Measurements from ENCODE around the gene RRAGC.
"Not testable (repeated sequence)": the region's sequence is repeated elsewhere in the genome, so short reads cannot be mapped to it uniquely, and the experiment has no call there.

RRAGC gene

DNA sequence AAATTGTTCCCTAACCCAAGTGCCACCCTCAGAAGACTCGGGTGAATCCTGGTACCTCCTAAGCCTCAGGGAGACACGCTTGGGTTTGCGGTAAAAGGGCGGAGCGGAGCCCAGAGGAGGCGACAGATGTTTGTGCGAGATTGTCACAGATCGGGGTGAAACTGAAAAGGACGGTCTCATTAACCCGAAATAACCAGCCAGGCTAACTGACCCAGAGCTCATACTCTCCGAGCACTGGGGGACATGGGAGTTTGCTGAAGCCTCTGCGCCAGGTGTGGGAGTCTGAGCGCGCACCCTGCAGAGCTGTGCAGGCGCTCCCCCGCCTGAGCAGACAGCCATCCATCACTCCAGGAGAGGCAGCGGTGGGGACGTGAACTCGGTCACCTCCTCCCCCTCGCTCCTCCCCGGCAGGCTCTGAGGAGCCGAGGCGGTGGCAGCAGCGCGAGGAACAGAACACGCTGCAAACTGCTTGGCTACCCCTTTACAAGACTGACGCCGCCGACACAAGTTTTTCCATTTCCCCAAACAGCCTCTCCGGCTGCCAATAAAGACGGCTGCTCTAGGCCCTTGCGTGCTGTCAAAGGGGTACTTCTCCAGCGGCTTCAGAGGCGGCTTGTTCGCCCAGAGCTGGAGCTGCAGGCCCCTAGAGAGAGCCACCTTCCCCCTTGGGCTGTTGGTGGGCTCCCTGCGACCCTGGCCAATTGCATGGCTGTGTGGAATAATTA is 43.5 kb downstream of the RRAGC start:
- DNase-seq: no peak

DNA sequence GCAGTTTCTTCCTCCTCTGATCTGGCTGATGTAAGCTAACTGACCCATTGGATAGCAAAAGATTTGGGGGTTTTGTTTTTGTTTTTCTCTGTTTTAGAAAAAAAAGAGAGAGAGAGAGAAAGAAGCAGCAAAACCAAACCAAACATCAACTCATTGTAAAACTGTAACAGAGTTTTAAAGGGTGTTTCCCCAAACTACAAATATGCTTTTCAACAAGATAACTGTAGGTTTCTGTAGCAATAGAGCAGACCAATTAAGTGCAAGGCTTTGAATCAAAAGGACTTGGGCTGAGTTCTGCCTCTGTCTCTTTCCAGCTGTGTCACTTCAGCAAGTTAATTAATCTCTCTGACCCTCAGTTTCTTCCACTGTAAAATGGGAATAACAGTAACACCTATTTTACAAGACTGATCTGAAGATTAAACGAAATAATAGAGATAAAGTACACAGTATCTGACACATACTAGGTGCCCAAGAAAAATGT is 44.5 kb downstream of the RRAGC start:
- no peak for DNase-seq

- no peak for DNase-seq
Measured at GRCh38 chr1:38814444-38814983, 45.1 kb downstream of the RRAGC start.

GRCh38 chr1:38812981-38813380 is 46.6 kb downstream of the RRAGC start:
- no peak for DNase-seq

DNA sequence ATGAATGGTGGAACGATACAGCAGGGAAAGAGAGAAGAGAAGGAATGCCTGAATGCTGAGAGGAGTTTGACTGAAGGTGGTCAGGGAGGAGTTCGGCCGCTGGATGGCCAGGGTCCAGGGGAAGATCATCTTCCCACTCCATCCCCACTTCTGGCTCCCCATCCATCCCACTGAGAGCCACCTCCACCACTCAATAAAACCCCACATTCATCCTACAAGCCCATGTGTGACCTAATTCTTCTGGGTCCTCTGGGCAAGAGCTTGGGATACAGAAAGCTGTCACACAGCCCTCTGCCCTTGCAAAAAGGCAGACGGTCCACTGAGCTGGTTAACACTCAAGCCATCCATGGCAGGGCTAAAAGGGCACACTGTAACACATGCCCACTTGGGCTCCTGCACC is 48.1 kb downstream of the RRAGC start:
- DNase-seq: not testable (repeated sequence)

DNA sequence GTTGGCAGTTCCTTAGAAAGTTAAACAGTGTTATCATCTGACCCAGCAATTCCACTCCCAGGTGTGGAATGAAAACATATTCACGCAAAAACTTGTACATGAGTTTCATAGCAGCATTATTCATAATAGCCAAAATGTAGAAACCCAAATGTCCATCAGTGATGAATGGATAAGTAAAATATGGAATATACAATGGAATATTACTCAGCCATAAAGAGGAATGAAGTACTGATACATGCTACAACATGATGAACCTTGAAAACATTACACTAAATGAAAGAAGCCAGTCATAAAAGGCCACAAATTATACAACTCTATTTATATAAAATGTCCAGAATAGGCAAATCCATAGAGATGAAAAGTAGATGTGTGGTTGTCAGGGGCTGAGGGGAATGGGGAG is 53.5 kb downstream of the RRAGC start:
- DNase-seq: no peak

DNA sequence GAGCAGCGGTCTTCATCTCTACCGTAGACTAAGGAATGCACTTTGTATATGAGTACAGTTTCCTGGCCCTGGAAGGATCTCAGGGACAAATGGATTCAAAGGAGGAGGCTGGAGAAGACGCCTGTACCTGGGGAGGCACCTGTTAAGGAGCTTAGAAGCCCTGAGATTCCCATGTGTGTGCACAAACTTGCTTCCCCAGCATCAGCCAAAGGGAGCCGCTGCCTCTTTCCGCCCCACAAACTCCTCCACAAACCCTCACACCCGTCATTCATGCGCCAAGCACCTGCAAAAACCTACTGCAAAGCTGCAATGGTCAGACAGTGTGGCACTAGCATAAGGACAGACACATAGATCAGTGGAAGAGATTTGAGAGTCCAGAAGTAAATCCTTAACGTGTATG is 54.5 kb downstream of the RRAGC start:
- no peak for DNase-seq

GRCh38 chr1:38804062-38804886 is 55.3 kb downstream of the RRAGC start:
- DNase-seq: no peak

GRCh38 chr1:38803647-38804046 is 55.9 kb downstream of the RRAGC start:
- no peak for DNase-seq

GRCh38 chr1:38800720-38801671 is 58.6 kb downstream of the RRAGC start:
- DNase-seq: no peak

DNA sequence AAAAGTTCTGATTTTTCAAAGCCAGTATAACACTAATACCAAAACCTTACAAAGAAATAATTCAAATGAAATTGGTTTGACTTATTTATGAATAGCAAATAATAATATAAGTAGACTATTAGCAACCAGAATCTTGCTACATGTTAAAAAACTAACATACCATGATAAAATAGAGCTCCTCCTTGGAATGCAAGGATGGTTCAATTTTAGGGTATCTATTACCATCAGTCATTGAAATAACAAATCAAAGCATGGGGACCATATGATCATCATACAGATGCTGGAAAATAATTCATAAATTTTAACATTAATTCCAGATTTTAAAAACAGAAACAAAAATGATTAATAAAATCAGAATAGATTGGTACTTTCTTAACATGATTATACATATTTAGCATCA is 66.3 kb downstream of the RRAGC start:
- no peak for DNase-seq

- DNase-seq: no peak
Measured at GRCh38 chr1:38791892-38792291, 67.7 kb downstream of the RRAGC start.

DNA sequence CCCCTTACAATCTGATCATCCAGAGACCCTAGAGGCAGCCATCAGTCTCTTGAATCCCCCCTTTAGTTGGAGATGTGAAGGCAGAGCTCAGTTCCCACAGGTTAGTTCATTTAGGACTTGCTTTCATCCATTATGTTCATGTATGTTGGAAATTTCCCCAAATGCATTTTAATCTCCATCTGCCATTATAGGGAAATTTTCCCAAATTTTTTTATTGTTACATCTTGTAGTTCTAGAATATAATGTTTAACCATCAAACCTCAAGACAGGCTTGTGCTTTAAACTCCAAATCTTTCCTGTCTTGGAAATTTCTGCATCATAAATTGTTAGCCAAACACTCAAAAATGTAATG is 68.4 kb downstream of the RRAGC start:
- no peak for DNase-seq

DNA sequence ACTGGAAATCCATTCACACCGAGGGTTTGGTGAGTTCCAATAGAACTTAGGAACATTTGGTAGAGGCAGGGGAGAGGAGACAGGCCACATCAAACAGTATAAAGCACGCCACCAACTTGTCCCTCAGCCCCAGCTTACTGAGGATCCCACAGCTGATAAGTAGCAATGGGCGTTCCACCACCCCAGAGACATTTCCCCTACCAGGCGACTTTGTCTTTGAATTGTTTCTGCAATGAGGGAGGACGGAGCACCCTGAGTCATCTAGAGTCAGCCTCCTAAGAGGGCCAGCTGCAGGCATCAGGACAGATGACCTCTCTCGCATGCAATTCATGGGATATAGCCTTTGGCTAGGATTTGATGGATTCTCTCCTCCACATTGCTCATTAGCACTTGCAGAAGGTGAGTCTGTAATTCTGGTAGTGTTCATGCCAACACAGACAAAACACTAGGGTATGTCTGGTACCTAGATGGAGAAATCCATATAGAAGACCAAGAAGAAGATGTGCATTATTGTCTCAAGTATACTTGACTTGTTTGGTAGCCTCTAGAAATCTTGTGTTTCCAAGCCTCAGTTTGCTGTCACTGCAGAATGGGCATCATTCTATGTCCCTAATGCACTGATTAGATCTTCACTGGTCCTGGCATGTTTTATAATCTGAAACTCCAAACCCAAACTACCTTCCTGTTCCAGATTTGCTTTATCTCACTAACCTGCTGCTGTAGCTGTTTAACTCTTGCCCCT is 69.0 kb downstream of the RRAGC start:
- no peak for DNase-seq

GRCh38 chr1:38789498-38790169 is 69.9 kb downstream of the RRAGC start:
- DNase-seq: no peak

DNA sequence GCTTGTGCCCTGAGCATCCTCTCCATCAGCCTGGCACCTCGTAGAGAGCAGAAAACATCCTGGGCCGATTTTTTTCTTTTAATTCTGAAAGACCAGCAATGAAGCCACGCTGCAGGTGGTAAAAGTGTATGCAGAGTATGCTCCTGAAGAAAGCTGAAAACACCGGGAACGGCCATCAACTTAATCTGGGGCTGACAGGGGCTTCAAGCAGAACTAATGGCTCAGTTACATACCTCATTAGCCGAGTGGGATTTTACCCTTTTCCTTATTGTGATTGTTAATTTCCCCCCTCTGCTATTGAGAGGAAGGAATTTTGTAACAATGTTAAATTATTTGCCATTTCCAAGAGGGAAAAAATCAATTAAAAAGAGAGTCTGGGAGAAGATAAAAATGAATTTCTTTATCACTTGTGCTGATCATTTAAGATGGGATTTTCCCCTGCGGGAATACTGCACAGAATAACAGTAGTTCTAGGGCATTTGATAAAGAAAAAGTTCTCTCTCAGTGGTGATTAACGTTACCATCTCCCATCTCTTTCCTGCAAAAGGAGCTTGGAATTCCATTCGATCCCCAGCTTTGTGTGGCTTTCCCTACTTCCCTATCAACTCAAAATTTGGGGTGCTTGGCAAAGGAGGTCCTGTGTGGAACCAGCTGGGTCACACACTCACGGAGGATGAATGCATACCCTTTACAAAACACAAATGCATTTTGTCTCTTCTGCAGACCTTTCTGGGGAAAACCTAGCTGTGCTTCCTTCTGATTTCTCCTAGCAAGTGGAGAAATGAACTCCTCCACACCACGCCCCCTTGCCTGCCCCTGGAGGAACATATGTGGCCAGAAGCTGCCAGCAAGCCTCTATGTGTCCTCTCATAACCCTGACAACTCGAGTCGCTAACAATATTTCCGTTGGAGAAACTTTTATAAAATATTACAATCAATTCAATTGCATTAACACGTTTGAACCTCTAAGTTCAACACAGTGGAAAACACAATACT is 70.9 kb downstream of the RRAGC start:
- DNase-seq: no peak

Data from AML-193 (cell line).